Measurements from ENCODE around the gene OR4M1.
"Not testable (repeated sequence)": the region's sequence is repeated elsewhere in the genome, so short reads cannot be mapped to it uniquely, and the experiment has no call there.

Gene OR4M1

DNA sequence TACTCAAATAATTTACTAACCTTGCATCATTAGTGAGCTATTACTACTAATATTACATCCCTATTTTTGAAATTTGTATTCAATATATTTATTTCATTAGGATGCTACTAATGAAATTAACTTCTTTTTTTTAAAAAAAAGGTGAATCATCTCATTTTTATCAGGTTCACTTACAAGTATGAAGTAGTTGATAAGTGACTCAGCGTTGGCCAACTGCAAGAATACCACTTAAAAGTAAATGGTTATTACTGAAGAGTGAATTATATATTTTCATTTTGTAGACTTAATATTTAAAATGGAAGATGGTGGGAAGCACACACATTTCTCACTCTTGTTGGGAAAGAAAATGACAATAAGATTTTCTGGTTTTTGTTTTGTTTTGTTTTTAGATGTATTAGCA is 49.9 kb downstream of the OR4M1 start:
- no peak for DNase-seq (ENCODE audit: low read depth, low spot score)

DNA sequence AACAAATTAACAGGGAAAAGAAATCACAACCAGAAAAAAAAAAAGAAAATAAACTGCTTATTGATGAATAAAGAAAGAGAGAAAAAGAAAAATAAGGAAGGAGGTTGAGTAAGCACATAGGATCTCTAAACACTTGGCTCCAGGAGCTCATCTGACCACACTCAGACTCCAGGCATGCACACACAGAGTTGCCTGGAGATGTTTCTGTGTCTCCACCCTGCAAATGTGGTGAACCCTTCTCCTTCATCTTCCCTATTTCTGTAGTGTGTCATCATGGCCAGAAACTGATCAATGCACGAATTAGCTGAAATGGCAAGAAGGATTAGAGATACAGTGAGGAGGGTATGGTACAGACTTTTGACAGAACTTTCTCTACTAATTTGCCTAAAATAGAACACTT is 50.5 kb downstream of the OR4M1 start:
- DNase-seq (ENCODE audit: low read depth, low spot score): no peak

DNA sequence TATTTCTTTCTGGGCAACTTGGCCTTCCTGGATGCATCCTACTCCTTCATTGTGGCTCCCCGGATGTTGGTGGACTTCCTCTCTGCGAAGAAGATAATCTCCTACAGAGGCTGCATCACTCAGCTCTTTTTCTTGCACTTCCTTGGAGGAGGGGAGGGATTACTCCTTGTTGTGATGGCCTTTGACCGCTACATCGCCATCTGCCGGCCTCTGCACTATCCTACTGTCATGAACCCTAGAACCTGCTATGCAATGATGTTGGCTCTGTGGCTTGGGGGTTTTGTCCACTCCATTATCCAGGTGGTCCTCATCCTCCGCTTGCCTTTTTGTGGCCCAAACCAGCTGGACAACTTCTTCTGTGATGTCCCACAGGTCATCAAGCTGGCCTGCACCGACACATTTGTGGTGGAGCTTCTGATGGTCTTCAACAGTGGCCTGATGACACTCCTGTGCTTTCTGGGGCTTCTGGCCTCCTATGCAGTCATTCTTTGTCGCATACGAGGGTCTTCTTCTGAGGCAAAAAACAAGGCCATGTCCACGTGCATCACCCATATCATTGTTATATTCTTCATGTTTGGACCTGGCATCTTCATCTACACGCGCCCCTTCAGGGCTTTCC is 54.4 kb downstream of the OR4M1 start:
- DNase-seq (ENCODE audit: low read depth, low spot score): not testable (repeated sequence)

DNA sequence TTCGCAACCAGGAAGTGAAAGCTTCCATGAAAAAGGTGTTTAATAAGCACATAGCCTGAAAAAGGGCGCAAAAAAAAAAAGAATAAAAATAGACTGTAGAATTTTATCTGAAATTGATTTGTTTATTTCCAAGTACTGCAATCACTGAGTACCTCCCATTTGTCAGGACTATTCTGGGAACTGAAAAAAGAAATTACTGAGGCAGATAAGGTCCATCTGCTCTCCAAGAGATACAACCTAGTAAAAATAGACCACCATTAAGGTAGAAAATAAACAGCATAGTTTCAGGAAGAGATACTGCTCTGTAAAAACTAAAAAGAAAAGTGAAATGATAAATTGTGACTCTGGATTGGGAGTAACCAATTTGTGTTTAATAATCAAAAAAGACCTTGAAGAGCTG is 55.0 kb downstream of the OR4M1 start:
- DNase-seq (ENCODE audit: low read depth, low spot score): no peak
